ENCODE results near the gene TLR7.

- TF ChIP-seq EZH2 (IDR thresholded peaks at IDR 0.05; ENCODE audit: borderline replicate concordance, low read depth, low read length, poor library complexity, severe bottlenecking) (no peak), CTCF (conservative IDR thresholded peaks at IDR 0.05; ENCODE audit: low read depth, low read length) (no peak)
Observed at GRCh38 chrX:12899506-12899905, 32.6 kb downstream of the TLR7 start.
